T1000 (cell line): ENCODE data around the gene ARFGEF3.
"Not testable (repeated sequence)": the region's sequence is repeated elsewhere in the genome, so short reads cannot be mapped to it uniquely, and the experiment has no call there.

Experiments
- DNase-seq: peaks from one replicate; lab custom pipeline; 2025; ENCODE audit warnings: mixed read lengths; lab: John Stamatoyannopoulos, UW

The ARFGEF3 gene

GRCh38 chr6:138357928-138358327 lies 196.2 kb downstream of the ARFGEF3 start:
- DNase-seq: no peak

- DNase-seq: not testable (repeated sequence)
Measured at GRCh38 chr6:138368684-138369083, 206.9 kb downstream of the ARFGEF3 start.

DNA sequence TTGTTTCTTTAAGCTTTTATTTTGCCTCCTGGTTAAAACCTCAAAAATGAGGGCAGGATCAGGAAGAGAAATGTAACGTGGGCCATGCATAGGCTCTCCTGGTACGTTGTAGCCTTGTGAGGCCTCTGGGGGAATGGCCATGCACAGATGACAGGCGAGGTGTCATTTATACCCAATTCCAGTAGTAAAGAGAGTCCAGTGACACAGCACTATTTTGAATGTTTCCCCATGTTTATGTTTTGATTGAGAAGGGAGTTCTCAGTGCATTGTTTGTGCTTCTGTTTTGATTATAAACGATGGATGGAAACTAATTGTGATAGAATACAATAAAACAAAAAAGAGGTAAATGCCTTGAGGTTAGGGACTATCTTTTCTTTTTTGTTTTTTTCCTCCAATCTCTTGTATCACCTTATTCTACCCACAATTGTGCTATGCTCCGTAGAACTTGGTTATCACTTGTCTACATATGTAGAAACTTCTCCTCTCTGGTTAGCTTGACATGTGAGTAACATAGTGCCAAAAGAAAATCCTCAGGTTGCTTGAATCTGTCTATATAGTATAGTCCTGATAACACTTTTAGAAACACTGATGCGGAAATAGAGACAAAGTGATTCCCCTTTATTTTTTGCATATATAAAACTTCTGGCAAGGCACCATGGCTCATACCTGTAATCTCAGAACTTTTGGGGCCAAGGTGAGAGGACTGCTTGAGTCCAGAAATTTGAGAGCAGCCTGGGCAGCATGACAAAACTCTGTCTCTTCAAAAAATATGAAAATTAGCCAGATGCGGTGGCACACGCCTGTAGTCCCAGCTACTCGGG lies 209.1 kb downstream of the ARFGEF3 start:
- DNase-seq: no peak

DNA sequence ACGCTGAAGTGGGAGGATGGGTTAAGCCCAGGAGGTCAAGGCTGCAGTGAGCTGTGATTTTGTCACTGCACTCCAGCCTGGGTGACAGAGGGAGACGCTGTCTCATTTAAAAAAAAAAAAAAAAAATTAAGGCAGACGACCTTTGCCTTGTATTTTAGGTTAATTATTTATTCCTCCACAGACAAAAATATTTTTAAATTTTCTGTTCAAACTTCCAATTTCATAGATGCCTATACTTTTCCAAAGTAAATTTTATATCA lies 209.6 kb downstream of the ARFGEF3 start:
- no peak for DNase-seq

- DNase-seq: no peak
Measured at GRCh38 chr6:138371720-138372119, 210.0 kb downstream of the ARFGEF3 start.

GRCh38 chr6:138372711-138373463 lies 211.1 kb downstream of the ARFGEF3 start:
- no peak for DNase-seq

GRCh38 chr6:138374230-138374629 lies 212.5 kb downstream of the ARFGEF3 start:
- DNase-seq: no peak

DNA sequence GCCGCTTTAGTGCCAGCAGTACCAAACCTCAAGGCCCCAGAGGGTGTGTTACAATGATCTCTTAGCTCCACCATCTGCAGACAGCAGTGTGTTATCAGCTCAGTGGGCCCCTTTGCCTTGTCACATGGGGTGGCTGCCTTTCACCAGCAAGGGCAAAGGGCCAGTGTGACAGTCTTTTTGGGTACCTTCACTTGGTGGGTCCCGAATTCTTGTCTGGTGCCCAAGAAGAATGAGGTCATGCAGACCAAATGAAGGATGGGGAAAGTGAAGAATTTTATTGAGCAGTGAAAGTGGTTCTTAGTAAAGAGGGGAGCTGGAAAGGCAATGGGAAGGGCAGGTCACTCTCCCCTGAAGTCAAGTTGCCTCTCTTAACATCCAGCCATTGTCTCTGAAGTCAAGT lies 213.1 kb downstream of the ARFGEF3 start:
- no peak for DNase-seq

- DNase-seq: no peak
Measured at GRCh38 chr6:138377042-138377441, 215.3 kb downstream of the ARFGEF3 start.

- DNase-seq: no peak
Measured at GRCh38 chr6:138377844-138378243, 216.1 kb downstream of the ARFGEF3 start, which contains the start of gene SMIM28. SMIM28 (plus strand) TSS chr6:138377905; CDS start chr6:138378073, 168 bp downstream.

- no peak for DNase-seq
Measured at GRCh38 chr6:138378463-138378862, 216.7 kb downstream of the ARFGEF3 start.

GRCh38 chr6:138382498-138383265 lies 220.9 kb downstream of the ARFGEF3 start:
- no peak for DNase-seq

DNA sequence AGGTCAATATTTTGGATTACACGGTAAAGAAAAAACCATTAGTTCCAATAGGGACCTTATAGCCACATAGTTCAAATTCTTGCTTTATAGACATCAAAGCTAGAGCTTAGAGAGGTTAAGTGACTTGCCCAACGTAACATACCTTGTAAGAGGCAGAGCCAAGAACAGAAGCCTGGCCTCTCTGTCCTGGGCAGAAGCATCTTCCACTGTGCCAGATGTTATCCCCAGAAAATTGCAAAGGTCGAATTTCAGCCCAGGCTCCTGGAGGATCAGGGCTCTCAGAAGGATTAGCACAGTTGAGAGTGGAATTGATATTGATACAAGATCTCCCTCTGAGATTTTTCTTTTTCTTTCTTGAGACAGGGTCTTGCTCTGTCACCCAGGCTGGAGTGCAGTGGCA lies 222.0 kb downstream of the ARFGEF3 start:
- no peak for DNase-seq

- no peak for DNase-seq
Measured at GRCh38 chr6:138386897-138387296, 225.2 kb downstream of the ARFGEF3 start.

GRCh38 chr6:138387577-138388368 lies 226.0 kb downstream of the ARFGEF3 start:
- no peak for DNase-seq

DNA sequence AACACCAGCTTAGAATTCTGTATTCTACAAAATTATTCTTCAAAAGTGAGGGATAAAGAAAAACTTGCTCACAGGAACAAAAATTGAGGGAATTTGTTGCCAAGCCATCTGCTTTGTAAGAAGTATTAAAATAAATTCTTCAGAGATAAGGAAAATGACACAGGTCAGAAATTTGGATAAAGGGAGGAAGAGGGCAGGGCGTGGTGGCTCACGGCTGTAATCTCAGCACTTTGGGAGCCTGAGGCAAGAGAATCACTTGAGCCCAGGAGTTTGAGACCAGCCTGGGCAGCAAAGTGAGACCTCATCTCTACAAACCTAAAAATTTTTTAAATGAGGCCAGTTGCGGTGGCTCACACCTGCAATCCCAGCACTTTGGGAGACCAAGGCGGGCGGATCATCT lies 227.8 kb downstream of the ARFGEF3 start:
- no peak for DNase-seq
